ENCODE measurements around the gene ANKRD53. TPM values are rescaled to one million over a fixed set of nuclear protein-coding genes. Genes with fewer than 3 reads are reported as not detected.
A peak's percentile ranks its signal among the peaks of the same experiment; 100 is the strongest.

The ANKRD53 gene
- total RNA-seq, 2 donors from 2014 or later = 0.78 to 1.7 TPM

DNA sequence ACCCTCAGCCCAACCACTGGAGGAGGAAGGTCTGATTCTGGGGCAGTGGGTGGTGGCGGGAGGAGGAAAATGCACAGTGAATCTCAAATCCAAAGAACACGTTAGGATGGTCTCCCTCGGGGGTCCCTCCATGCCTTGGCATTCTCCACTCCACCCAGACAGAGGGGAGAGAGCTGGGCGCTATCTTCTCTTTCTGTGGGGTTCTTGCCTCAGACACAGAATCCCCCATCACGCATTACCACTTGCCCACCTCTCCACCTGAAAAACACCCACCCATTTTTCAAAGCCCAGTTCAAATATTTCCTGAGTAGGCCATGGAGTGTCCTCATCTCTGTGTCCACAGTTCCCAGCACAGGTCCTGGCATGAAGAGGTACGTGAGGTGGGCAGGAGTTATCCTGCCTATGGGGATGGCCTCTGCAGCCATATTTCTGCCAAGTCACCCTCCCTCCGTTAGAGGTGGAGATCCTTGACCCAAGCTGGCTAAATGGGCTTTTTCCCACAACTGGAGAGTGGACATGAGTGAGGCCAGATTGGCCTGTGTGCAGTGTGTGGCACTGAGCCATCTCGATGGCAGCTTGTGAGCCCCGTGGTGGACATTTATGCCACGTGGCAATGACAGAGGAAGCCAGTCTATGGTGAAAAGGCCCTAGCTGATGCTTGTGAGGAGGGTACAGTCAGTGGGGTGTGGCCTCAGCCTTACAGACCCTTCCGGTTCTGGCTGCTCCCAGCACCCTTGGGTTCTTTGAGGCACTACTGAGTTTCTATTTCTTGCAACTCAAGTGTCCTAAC is 25.7 kb downstream of the ANKRD53 start:
- Histone ChIP-seq H3K9me3 (no peaks in the 10 kb centered on the region), H3K4me3 (no peak overlapping the region), H3K27me3 (no peaks in the 10 kb centered on the region), H3K27ac (no peak overlapping the region), H3K36me3 (no peaks in the 10 kb centered on the region), H3K4me1 (peaks cover 0 to 8% of the 10 kb centered on the region in 2 donors)
- no peak for TF ChIP-seq CTCF (IDR thresholded peaks at IDR 0.05)
- peak; percentile 43 for DNase-seq (ENCODE audit: low spot score)

DNA sequence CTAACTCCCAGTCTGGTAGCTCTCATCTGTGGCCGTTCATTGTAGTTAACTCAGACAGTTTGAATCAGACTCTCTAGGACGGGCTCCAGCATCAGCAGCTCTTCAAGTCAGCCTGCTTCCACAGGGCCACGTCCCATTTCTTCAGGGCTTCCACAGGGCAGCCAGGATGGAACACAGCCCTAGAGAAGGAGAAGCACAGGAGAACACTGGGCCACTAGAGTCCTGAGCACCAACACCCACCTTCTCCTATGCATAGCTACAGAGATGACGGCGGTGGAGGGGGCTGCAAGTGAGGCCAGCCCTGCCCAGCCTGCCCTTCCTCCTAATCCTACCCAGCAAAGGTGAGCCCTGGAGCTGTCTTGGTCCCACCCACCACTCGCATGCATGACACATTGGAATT is 26.4 kb downstream of the ANKRD53 start:
- no peaks in the 10 kb centered on the region for H3K9me3 ChIP-seq
- TF ChIP-seq CTCF (IDR thresholded peaks at IDR 0.05) = no peak
- H3K36me3 ChIP-seq = no peaks in the 10 kb centered on the region
- H3K27ac ChIP-seq = no peak overlapping the region
- H3K4me3 ChIP-seq = no peak overlapping the region
- no peaks in the 10 kb centered on the region for H3K27me3 ChIP-seq
- peak; percentile 43 for DNase-seq (ENCODE audit: low spot score)
- H3K4me1 ChIP-seq = peaks cover 0 to 8% of the 10 kb centered on the region in 2 donors

DNA sequence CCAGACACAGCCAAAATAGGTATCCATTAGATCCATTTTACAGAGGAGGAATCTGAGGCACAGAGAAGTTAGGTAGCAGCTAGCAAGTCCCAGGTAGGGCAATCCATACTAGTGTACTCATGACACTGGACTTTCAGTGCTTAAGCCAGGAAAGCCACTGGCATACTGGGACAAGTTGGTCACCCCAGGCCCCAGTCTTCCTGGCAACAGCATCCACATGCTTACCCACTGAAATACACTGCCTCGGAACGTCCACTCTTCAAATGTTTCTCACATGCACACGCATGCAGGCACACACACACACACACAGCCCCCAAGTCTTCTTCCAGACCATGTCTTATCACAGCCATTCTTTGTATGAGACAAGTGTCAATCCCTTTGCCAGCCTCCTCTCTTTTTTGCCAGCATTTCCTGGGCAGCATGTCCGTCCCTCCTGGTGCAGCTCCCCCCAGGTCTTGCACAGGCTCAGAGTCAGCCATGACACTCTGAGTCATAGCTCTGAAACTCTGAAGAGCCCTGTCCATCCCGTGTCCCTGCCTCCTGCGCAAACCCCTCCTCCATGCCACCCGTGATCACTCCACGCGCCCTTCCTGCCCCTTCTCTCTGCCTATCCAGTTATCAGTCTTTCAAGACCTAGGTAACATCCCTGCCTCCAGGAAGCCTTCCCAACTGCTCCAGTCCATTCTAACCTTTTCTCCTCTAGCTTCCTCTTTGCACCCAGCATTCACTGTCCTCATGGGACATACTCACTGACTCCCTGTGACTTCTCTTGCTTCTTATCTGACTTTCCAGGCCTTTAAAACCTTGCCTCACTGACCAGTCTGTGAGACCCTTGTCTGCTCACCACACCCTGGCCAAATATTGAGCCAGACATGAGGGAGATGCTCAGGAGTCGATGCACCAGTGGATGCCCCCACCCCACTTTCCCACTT is 27.1 kb downstream of the ANKRD53 start:
- H3K4me1 ChIP-seq = peaks cover 0 to 8% of the 10 kb centered on the region in 2 donors
- no peaks in the 10 kb centered on the region for H3K36me3 ChIP-seq
- peak; percentile 43 for DNase-seq (ENCODE audit: low spot score)
- no peak for TF ChIP-seq CTCF (IDR thresholded peaks at IDR 0.05)
- H3K27me3 ChIP-seq = no peaks in the 10 kb centered on the region
- no peak overlapping the region for H3K4me3 ChIP-seq
- no peak overlapping the region for H3K27ac ChIP-seq
- H3K9me3 ChIP-seq = no peaks in the 10 kb centered on the region

- TF ChIP-seq CTCF (IDR thresholded peaks at IDR 0.05) = no peak
- Histone ChIP-seq H3K4me1 (peaks cover 0 to 1% of the 10 kb centered on the region in 2 donors), H3K4me3 (no peak overlapping the region), H3K9me3 (no peaks in the 10 kb centered on the region), H3K36me3 (no peaks in the 10 kb centered on the region), H3K27ac (no peak overlapping the region), H3K27me3 (no peaks in the 10 kb centered on the region)
- DNase-seq (ENCODE audit: low spot score) = no peak
These were observed 27.9 kb downstream of the ANKRD53 start for GRCh38 chr2:71006323-71006722.

- H3K36me3 ChIP-seq = no peaks in the 10 kb centered on the region
- DNase-seq (ENCODE audit: low spot score) = no peak
- no peak for TF ChIP-seq CTCF (IDR thresholded peaks at IDR 0.05)
These were observed 28.7 kb downstream of the ANKRD53 start for GRCh38 chr2:71006955-71007799.

More at GRCh38 chr2:71006955-71007799, 28.7 kb downstream of the ANKRD53 start:
- H3K27ac ChIP-seq = no peak overlapping the region
- H3K4me3 ChIP-seq = no peak overlapping the region
- H3K27me3 ChIP-seq = no peaks in the 10 kb centered on the region
- H3K9me3 ChIP-seq = no peaks in the 10 kb centered on the region
- H3K4me1 ChIP-seq = no peaks in the 10 kb centered on the region
